Amniotic epithelial cell (primary cell): ENCODE results near the gene ZNF593.

Experiments used
- DNase-seq: peaks from one replicate; pipeline ENCODE4 v3.0.0-alpha.2; 2010; ENCODE audit warnings: low read depth

The ZNF593 gene

DNA sequence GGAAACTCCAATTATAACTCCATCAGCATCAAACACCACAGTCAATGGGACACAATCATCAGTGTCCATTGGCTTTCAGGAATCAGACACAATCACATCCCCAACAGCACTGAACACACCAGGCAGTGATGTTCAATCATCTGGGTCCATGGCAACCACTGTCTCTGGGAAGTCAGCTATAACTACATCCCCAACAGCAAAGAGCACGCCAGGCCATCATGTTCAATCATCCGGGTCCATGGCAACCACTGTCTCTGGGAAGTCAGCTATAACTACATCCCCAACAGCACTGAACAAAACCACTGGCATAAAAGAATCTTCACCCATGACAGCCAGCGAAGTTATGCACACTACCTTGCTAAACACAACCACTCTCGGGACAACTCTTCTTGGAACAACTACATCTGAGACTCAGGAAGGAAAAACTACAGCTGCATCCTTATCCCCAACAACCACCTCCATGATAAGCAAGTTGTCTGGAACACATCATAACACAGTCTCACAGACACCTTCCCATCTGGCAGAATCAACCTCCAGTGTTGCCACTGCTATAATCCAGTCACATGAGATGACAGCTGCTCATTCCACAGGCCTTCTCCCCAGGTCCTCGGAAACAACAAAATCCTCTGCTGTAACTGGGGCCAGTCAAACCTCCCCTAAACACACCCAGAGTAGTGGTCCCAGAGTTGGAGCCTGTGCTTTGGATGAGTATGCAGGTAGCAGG, 40.6 kb downstream of the ZNF593 start:
- no peak for DNase-seq

DNA sequence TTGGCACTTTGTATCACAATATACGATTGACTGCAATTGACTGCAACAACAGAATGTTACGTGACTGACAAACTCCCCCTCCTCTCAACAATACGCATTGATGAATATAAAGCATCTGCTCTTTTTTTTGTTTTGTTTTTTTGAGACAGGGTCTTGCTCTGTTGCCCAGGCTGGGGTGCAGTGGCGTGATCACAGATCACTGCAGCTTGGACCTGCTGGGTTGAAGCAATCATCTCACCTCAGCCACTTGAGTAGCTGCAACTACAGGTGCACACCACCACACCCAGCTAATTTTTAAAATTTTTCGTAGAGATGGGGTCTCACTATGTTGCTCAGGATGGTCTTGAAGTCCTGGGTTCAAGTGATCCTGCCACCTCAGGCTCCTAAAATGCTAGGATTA, 43.0 kb downstream of the ZNF593 start:
- DNase-seq: no peak

GRCh38 chr1:26213335-26213905, 43.7 kb downstream of the ZNF593 start:
- no peak for DNase-seq

GRCh38 chr1:26215246-26215645, 45.5 kb downstream of the ZNF593 start:
- no peak for DNase-seq

GRCh38 chr1:26218906-26219494, 49.3 kb downstream of the ZNF593 start:
- no peak for DNase-seq
